NK-92 treated with Interleukin-12 subunit alpha and Interleukin-12 subunit beta, amount 100 ng/mL, for 24 hours (cell line): ENCODE measurements around the gene DCDC2C.

Source experiments
- DNase-seq: peaks from one replicate; lab custom pipeline; 2025; lab: John Stamatoyannopoulos, UW

Gene DCDC2C

GRCh38 chr2:3838348-3838747 is 135.0 kb downstream of the DCDC2C start:
- DNase-seq: no peak

- DNase-seq: no peak
Measured at GRCh38 chr2:3839476-3839875, 136.1 kb downstream of the DCDC2C start.

GRCh38 chr2:3840611-3841155 is 137.3 kb downstream of the DCDC2C start:
- no peak for DNase-seq

GRCh38 chr2:3847397-3848052 is 144.2 kb downstream of the DCDC2C start:
- no peak for DNase-seq

GRCh38 chr2:3848776-3849175 is 145.4 kb downstream of the DCDC2C start:
- no peak for DNase-seq

GRCh38 chr2:3849213-3849612 is 145.8 kb downstream of the DCDC2C start:
- DNase-seq: no peak

- no peak for DNase-seq
Measured at GRCh38 chr2:3857576-3857975, 154.2 kb downstream of the DCDC2C start.

GRCh38 chr2:3864943-3865865 is 161.8 kb downstream of the DCDC2C start:
- no peak for DNase-seq

- no peak for DNase-seq
Measured at GRCh38 chr2:3867469-3867868, 164.1 kb downstream of the DCDC2C start.

- DNase-seq: no peak
Measured at GRCh38 chr2:3868012-3868805, 164.8 kb downstream of the DCDC2C start.

GRCh38 chr2:3870222-3870621 is 166.8 kb downstream of the DCDC2C start:
- no peak for DNase-seq

GRCh38 chr2:3871002-3871401 is 167.6 kb downstream of the DCDC2C start:
- DNase-seq: no peak

- no peak for DNase-seq
Measured at GRCh38 chr2:3872451-3872850, 169.1 kb downstream of the DCDC2C start.

GRCh38 chr2:3873899-3874298 is 170.5 kb downstream of the DCDC2C start:
- no peak for DNase-seq

GRCh38 chr2:3876221-3876620 is 172.8 kb downstream of the DCDC2C start:
- no peak for DNase-seq

- DNase-seq: no peak
Measured at GRCh38 chr2:3876685-3877084, 173.3 kb downstream of the DCDC2C start.

GRCh38 chr2:3885629-3886628 is 182.6 kb downstream of the DCDC2C start:
- no peak for DNase-seq

GRCh38 chr2:3895021-3895420 is 191.6 kb downstream of the DCDC2C start:
- DNase-seq: no peak
